Sigmoid colon (tissue), 4 donors: Measurements from ENCODE around the gene HHAT.

Experiments used
- CTCF ChIP-seq, 4 experiments: fragments of 450-650 bp in 3 of 4; fragments of 200-600 bp in 1 of 4; IDR thresholded peaks; one replicate each; pipeline ENCODE4 v1.5.1; 2016 to 2019; ENCODE audit warnings: antibody characterized with exemption in 4 of 4, mild to moderate bottlenecking in 3 of 4, moderate library complexity in 2 of 4
- EP300 ChIP-seq, 4 donors: sonication (generic); formaldehyde crosslinking; IDR thresholded peaks; one replicate each; pipeline ENCODE4 v1.6.1; 2017; ENCODE audit warnings: antibody characterized with exemption in 4 of 4

- TF ChIP-seq EP300 (IDR thresholded peaks at IDR 0.05) (no peak), CTCF (IDR thresholded peaks at IDR 0.05) (no peak)
Observed at GRCh38 chr1:210706246-210706645, 377.5 kb downstream of the HHAT start.
